GM10266 (cell line): ENCODE measurements around the gene RFT1.

Source experiments
- DNase-seq: peaks from one replicate; pipeline ENCODE4 v3.0.0; 2012; ENCODE audit errors: extremely low spot score
- TF ChIP-seq, protein P1 (sequence below): IDR thresholded peaks from 2 replicates; pipeline ENCODE4 v1.5.1; 2012; ENCODE audit warnings: mild to moderate bottlenecking, low read depth; ENCODE audit not compliant: control insufficient read depth, insufficient read depth; ENCODE audit errors: missing control alignments

The RFT1 gene

GRCh38 chr3:53146319-53146891 lies 16.2 kb upstream of the RFT1 start:
- TF ChIP-seq, protein P1, sequence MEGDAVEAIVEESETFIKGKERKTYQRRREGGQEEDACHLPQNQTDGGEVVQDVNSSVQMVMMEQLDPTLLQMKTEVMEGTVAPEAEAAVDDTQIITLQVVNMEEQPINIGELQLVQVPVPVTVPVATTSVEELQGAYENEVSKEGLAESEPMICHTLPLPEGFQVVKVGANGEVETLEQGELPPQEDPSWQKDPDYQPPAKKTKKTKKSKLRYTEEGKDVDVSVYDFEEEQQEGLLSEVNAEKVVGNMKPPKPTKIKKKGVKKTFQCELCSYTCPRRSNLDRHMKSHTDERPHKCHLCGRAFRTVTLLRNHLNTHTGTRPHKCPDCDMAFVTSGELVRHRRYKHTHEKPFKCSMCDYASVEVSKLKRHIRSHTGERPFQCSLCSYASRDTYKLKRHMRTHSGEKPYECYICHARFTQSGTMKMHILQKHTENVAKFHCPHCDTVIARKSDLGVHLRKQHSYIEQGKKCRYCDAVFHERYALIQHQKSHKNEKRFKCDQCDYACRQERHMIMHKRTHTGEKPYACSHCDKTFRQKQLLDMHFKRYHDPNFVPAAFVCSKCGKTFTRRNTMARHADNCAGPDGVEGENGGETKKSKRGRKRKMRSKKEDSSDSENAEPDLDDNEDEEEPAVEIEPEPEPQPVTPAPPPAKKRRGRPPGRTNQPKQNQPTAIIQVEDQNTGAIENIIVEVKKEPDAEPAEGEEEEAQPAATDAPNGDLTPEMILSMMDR: no peak
- no peak for DNase-seq

DNA sequence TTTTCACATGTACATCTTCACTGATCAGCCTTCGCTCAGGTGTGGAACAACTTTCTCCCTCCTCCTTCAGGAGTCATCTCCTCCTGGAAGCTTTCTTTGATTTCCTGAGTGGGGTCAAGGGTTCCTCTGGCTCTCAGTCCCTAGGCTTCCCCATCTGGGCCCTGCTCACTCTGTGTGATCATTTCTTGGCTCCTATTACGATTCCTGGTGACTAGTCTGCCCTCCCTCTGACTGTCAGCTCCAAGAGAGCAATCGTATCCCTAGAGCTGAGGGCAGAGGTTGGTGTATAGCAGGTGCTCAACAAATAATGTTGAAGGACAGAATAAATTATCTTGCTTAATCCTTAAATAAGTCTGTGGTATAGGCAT lies 15.5 kb upstream of the RFT1 start:
- TF ChIP-seq, protein P1: no peak
- no peak for DNase-seq

DNA sequence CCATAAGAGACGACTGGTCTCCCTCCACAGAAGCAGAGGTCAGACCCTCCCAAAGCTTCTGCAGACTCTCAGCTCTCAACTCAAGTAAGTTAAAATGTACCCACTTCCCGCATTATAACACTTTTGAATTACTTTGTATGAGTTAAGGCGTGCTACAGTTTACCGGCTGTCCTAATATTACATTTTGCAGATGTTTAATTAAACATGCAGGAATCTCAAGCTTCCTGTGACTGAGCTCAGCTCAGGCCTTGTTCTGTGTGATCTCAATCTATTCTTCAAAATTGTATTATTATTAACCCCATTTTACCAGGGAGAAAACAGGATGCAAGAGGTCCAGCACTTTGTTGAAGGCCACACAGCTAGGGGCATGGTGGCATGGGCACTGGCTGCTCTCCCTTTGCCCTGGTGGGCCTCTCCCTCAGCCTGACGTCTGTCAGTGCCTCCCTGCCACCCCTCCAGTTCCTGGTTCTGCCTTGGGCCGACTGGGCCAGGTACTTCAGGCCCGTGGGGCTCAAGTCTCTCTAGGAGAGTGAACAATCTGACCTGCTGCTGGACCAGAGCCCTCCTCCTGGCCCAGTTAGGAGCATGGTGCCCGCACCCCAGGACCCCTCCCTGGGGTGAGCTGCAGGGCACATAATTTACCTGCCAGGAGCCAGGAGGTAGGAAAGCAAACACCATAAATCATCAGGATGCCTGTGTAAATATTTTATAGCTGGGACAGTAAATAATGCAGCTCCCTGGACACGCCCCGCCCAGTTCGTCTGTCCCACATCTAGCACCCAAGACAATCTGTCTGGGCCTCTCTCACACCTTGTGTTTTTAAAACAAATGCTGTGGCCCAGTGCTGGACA lies 14.9 kb upstream of the RFT1 start:
- TF ChIP-seq, protein P1: no peak
- DNase-seq: no peak

DNA sequence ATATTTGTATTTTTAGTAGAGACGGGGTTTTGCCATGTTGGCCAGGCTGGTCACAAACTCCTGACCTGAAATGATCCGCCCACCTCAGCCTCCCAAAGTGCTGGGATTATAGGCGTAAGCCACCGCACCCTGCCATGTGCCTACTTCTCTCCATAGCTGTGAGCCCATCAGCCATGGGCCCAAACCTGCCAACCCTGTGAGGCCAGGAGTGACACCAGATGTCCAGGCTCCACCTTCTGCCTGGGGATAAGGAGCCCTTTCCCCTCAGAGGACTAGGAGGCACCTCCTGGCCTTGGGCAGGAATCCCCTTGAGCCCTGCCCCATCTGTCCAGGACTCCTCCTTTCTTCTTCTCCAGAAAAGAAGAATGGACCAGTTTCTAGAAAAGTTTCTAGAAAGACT lies 14.2 kb upstream of the RFT1 start:
- TF ChIP-seq, protein P1: no peak
- no peak for DNase-seq

GRCh38 chr3:53142986-53143385 lies 12.8 kb upstream of the RFT1 start:
- no peak for DNase-seq

DNA sequence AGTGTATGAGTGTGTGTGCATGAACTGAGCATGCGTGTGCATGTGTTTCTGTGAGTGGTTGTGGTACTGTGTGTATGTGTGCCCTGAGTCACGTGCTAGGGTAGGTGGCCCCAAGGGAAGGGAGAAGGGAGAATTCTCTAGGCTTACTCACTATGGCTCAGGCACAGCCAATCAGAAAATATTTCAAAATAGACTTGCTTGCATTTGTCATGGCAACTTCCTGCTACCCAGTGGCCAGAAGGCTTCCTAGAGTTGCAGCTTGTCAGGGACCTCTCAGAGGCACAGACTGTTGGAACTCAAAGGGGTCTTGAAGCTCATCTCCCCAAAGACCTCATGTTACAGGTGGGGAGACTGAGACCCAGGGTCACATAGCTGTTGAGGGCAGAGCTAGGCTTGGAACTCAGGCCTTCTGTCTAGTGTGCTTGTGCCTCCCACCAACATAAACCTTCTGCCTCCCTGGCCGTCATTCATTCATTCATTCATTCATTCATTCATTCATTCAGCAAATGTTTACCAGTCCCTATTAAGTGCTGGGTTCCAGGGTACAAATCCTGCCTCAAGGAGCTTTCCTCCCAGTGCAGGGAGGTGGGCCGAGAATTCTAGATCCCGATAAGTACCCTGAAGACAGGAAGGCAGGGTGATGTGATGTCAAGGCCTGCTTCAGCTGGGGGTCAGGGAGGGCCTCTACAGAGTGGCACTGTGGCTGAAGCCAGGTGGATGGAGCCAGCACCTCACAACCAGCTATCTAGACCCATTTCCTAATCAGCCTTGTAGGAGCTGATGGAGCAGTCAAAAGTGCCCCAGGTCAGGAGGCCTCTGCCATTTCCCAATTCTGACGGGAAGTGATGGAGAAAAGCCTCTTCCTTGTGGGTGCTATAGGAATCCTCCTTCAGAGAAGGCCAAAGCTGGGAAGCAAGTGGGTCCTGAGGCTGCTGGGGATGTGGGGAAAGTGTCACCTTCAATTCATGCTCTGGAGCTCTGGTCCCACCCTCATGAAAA lies 10.9 kb upstream of the RFT1 start:
- no peak for DNase-seq
- TF ChIP-seq, protein P1: no peak

More at GRCh38 chr3:53142986-53143385, 12.8 kb upstream of the RFT1 start:
- TF ChIP-seq, protein P1: no peak
